HT1080 (cell line): ENCODE results near the gene FAM180B. TPM values are rescaled to one million over a fixed set of nuclear protein-coding genes. Genes with fewer than 3 reads are reported as not detected.

Experiments used
- DNase-seq: peaks from one replicate; pipeline ENCODE4 v3.0.0-alpha.2; 2015; ENCODE audit warnings: low read depth
- total RNA-seq: library from RNA; depleted of rRNA; stranded (reverse); fragments of >200 nt; shearing (Covaris generic); gene quantifications from 2 replicates; pipeline ENCODE4 v1.2.3, GENCODE V29; 2014

Gene FAM180B
- total RNA-seq, 1 experiment from 2014 or later: not detected

DNA sequence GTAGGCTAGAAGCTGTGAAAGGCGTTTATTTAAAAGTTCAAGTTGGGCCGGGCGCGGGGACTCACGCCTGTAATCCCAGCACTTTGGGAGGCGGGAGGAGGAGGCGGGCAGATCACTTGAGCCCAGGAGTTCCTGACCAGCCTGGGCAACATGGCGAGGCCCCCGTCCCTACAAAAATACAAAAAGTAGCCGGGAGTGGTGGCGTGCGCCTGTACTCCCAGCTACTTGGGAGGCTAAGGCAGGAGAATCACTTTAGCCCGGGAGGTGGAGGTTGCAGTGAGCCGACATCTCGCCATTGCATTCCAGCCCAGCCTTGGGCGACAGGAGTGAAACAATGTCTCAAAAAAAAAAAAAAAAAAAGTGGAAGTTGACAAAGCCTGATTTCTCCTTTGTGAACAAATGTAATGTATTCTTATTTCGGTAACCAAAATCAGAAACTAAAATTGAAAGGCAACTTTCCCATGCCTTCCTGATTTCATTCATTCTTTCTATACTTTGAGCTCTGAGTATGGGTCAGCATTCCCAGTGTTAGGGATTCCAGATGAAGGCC lies 20.3 kb upstream of the FAM180B start:
- no peak for DNase-seq

DNA sequence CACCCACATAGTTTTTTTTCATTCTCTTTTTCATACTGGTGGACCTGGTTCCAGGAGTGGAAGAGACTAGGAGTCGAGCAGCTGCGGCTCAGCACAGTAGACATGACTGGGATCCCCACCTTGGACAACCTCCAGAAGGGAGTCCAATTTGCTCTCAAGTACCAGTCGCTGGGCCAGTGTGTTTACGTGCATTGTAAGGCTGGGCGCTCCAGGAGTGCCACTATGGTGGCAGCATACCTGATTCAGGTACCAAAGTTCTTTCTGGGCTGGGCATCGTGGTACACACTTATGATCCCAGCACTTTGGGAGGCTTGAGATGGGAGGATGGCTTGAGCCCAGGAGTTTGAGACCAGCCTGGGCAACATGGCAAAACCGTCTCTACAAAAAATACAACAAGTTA lies 16.8 kb upstream of the FAM180B start:
- no peak for DNase-seq

DNA sequence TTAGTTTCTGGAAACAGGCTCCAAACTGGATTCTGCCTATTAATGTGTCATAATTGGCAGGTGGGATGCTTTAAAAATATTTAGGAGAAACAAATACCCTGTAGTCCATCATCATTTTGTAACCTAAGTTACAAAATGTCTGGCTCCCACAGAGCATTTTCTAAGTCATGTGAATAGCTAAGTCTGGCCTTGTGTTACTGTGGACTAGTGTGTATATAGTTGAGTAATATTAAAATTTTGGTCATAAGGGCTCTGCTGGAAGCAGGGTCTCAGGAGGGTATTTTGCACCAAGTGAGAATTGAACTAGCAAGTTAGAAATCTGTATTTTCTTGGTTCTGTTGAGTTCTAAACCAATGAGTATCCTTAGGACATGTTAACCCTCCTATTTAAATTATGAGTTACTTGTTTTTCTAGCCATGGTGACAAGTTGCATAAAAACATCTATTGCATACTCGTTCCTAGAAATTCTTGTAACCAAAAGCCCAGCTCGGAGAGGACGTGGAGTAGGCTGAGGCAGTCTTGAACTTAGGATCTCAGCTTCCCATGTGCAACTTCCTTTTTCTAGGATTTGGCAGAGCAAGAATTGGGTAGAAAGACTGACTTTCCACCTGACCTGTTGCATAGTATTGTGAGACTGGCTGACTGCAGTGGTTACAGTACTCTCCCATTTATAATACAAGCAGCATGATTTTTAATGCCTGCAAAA lies 15.7 kb upstream of the FAM180B start:
- no peak for DNase-seq

DNA sequence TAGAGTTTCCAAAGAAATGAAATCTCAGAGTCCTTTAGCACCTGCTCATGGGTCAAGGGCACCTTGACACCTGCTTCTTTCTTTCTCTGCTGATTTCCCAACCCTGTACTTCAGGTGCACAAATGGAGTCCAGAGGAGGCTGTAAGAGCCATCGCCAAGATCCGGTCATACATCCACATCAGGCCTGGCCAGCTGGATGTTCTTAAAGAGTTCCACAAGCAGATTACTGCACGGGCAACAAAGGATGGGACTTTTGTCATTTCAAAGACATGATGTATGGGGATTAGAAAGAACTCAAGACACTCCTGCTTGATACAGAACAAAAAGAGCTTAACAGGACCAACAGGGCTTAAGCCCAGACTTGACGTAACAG lies 15.1 kb upstream of the FAM180B start:
- no peak for DNase-seq

DNA sequence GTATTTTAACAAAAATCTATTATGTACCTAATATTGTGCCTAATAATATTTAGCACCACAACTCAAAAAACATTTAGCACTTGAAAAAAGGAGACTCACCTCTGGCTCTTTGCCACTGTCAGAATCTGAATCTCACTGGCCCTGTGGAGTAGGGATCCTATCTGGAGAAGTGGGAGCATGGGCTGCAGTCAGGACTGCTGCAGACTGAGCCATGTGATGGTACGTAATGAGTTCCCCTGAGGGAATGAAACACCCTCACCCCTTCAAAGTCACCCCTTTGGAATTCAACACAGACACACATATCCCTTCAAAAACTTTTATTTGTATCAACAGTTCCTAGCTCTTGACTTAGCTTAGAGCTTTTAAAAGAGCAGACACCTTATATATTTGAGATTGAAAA lies 14.6 kb upstream of the FAM180B start:
- no peak for DNase-seq

DNA sequence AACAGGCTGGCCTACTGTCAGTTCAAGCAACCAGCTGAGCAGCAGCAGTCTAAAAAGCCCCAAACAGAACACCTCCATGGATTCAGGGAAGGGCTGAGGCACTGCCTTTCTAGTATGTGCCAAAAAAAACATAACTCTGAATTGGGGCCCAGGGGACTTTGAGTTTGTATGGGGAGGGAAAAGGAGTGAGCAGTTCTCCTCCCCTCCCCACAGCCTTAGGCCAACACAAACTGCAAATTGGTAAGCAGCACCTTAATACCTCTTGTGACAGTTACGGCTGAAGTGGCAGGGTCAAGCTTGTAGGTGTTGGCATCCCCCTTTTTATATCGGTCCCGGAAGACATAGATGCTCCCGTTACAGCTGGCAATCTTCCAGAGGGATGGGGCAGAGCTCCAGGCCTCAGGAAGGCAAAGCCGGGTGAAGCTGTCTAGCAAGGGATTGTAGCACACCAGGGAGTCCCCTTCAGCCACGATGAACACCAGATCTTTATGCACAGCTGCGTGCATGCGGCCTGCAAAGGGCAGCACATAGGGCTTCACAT lies 13.7 kb upstream of the FAM180B start:
- no peak for DNase-seq

DNA sequence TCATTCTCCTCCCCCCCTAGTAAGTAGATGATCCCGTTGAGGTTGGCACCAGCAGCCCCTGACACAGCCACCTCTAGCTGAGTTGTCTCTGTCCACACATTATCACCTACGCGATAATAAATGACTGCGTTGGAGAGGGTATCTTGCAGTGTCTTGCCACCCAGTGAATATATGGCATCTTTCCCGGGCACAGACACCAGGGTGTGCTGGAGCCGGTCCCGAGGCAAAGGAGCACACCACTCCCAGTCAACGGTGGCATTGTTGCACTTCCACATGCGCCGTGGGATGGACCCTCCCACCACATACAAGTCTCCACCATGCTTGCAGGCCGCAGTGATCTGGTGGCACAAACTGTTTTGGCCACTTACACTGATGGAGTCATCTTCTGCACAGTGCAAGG lies 13.2 kb upstream of the FAM180B start:
- DNase-seq: no peak

- no peak for DNase-seq
These were observed 8.9 kb upstream of the FAM180B start for GRCh38 chr11:47577460-47578041.

DNA sequence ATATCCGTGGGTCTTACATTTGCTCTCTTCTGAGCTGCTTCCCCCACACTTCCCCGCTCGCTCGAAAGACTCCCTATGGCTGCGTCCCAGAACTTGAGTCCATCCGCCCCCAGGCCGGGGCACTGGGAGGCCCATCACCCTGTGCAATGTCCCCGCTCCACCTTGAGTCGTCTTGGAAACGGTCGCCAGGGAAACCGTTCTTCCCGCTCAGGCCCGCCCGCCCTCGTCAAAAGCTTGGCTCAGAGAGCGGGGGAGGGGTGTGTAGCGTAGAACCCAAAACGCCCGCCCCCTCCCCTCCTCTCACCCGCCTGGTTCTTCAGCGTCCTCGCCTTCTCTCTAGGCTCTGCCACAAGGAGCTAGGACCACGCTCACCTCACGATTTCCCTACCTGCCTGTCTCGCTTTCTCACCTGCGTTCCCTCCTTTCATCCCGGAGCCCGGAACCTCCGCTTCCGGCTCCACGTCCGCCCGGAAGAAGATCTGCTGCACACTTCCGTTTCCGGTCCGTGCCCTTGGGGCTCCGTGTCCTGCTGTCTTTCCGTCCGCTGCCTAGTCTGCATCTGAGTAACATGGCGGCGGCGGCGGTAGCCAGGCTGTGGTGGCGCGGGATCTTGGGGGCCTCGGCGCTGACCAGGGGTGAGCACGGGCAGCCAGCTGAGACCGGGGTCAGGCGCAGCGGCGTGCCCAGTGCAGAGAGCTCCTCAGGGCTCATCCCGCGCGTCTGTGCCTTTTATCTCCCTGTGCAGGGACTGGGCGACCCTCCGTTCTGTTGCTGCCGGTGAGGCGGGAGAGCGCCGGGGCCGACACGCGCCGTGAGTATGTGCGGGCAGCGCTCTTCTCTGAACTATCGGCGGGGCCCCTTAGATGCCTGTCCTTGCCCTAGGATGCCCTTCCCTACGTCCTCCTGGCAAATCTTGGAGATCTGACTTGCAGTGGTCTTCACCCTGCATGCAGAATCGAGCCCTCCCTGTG lies 7.7 kb upstream of the FAM180B start, which contains the start of the genes KBTBD4 and NDUFS3:
TSS of gene KBTBD4 (minus strand) at position 447 of the 971 bp plus-strand sequence. CDS start at position 428, 19 bp downstream.
TSS of gene NDUFS3 (plus strand) at position 551 of the 971 bp plus-strand sequence. CDS start at position 569, 18 bp downstream.
- DNase-seq: peak; percentile 82

GRCh38 chr11:47583844-47584243 lies 2.6 kb upstream of the FAM180B start:
- no peak for DNase-seq

GRCh38 chr11:47587039-47587716 lies 700 bp downstream of the FAM180B start:
- DNase-seq: no peak

GRCh38 chr11:47587723-47588326 lies 1.3 kb downstream of the FAM180B start:
- no peak for DNase-seq

DNA sequence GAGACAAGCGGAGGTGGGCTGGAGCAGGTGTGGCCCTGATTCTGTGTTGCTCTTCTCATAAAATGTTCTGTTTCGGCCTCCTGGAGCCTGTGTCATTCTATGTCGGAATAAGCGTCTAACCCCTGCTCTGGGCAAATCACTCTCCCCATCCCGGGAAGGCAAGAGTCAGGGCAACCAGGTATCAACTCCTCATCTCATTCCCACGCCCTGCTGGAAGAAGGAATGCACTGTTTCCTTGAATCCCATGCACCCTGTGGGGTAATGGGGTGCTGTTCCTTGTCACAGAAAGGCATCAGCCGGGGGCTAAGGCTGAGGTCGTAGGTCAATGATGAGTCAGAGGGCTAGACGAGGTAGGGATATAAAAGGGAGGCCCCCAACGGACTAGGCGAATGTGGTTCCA lies 2.6 kb downstream of the FAM180B start:
- DNase-seq: no peak

DNA sequence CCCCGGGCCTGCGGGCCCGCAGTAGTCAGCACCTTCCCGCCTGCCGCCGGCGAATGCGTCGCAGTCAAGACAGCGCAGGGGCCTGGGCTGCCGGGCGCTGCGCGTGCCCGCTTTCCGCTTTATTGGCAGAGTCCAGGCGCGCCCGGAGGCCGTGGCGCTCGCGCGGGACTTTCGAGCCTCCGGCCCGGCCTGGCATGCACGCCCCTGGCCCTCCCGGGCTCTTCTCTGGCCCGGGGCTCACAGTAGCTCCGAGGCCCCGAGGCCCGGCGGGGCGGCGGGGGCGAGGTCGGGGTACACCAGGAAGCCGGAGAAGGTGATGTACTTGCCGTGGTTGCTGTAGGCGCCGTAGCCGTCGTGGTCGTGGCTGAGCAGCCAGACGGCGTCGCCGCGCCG lies 3.1 kb downstream of the FAM180B start:
- DNase-seq: no peak

DNA sequence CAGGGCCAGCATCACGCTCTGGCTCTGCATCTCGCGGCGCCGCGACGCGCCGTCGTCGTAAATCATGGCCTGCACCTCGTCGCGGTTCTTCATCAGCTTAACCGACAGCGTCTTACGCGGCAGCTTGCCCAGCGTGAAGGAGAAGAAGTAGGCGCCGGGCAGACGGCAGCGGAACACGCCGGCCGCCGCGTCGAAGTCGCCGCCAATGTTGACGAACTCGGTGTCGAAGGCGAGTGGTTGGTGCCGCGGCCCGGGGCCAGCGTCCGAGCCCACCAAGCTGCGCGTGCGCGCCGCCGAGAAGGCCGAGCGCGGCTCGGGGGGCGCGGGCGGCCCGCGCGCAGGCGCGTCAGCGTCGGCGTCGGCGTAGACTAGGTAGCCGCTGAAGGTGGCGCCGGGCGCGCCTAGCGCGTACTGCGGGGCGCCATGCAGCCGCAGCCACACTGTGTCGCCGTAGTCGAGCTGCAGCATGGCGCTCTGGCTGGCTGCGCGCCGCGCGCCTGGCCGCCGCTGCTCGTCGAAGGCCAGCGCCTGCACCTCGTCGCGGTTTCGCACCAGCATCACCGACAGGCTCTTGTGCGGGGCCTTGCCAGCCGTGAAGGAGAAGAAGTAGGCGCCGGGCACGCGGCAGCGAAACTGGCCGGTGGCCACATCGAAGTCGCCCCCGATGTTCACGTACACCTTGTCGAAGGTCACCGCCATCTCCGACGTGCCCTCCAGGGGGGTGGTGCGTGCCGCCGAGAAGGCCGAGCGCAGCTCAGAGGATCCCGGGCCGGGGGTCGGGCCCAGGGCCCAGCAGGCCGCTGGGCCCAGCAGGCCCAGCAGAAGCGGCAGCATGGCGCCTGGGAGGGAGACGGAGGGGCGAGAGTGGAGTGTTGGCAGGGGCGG lies 3.7 kb downstream of the FAM180B start:
- DNase-seq: no peak

- peak; percentile 38 for DNase-seq
These were observed 5.3 kb downstream of the FAM180B start for GRCh38 chr11:47591764-47592163.

DNA sequence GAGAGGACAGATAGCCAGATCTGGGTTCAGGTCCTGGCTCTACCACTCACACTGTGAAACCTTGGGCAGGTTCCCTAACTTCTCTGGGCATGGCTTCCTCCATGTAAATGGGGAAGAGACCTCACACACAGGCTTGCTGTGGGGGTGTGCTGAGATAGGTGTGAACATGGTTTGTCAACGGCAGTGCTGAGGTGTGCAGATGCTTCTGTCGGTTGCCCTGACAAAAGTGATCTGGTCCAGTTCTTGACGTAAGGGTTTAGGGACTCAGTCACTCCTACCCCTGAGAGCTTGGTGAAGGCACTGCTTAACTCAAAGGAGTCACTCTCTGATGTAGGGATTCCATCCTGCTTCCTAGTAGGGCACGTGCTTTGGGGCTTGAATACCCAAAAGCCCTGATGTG lies 5.8 kb downstream of the FAM180B start:
- no peak for DNase-seq

DNA sequence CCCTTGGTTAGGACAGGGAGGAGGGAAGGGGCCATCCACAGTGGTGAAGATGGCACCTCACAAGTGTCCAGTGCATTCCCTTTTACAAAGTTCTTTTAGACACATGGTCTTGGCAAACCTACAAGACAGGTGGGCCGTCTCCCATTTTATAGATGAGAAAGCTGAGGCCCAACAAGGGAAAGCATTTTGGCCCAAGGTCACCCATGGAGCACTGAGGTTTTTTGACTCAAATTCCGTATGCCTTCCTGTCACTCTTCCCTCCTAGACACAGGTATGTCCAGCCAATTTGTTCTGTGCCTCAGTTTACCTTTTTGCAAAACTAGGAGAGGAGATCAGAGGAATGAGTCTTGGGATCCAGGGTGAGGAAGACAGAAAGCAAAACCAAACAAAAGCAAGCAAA lies 6.5 kb downstream of the FAM180B start:
- no peak for DNase-seq

DNA sequence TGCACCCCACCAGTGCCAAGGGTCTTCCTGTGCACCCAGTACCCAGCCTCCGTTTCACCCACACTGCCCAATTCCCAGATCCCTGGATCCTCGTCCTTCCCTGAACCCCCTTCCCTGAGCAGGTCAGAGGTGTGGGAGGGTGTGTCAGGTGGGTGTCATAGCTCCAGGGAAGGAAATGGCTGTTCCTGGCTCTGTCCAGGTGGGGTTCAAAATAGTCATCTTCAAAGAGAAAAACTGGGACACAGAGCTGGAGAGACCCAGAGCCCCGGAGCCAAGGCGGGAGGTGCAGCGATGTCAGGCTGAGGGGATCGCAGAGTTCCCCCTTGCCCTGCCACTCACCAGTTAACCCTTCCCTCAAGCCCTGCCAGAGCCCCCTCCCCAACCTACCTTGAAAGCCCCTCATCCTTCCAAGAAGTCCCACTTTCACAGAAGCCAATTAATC lies 7.0 kb downstream of the FAM180B start:
- DNase-seq: no peak
